ENCODE measurements around the gene TRPM4. TPM values are rescaled to one million over a fixed set of nuclear protein-coding genes. Genes with fewer than 3 reads are reported as not detected.

The TRPM4 gene
- total and polyA plus RNA-seq, 2 experiments from 2014 or later, result 7.0 to 20.5 TPM

- Histone ChIP-seq H3K4me1 (ENCODE audit: insufficient read depth) (peaks cover 15% of the 10 kb centered on the region), H3K36me3 (replicated peaks; ENCODE audit: insufficient read depth, low read depth) (no peaks in the 10 kb centered on the region), H4K20me1 (ENCODE audit: insufficient read depth, poor library complexity, severe bottlenecking) (no peaks in the 10 kb centered on the region), H3K4me3 (peak overlapping the region; percentile 94), H3K9me3 (ENCODE audit: low read depth) (no peaks in the 10 kb centered on the region), H2AFZ (peak overlapping the region; percentile 84), H3K27me3 (no peaks in the 10 kb centered on the region), H3K79me2 (no peaks in the 10 kb centered on the region), H3K27ac (peak overlapping the region; percentile 94), H3K9me2 (replicated peaks; ENCODE audit: insufficient read depth) (no peaks in the 10 kb centered on the region), H3K4me2 (peak overlapping the region; percentile 99)
- no peak for TF ChIP-seq CTCF (IDR thresholded peaks at IDR 0.05; ENCODE audit: poor library complexity)
- TF ChIP-seq EZH2phosphoT487 (IDR thresholded peaks at IDR 0.05; ENCODE audit: low read depth, severe bottlenecking, unreplicated experiment), result no peak
- TF ChIP-seq EZH2 (IDR thresholded peaks at IDR 0.05; ENCODE audit: borderline replicate concordance), result no peak
- 6% methylated on average over 52 of the region's 68 CpGs for WGBS (ENCODE audit: low lambda C conversion rate, missing lambda C conversion rate)
- peak; percentile 81 for DNase-seq (ENCODE audit: low spot score)
These were observed 42.8 kb upstream of the TRPM4 start for GRCh38 chr19:49114630-49115363.

GRCh38 chr19:49116544-49116943 lies 41.0 kb upstream of the TRPM4 start:
- Histone ChIP-seq H3K36me3 (replicated peaks; ENCODE audit: insufficient read depth, low read depth) (no peaks in the 10 kb centered on the region), H3K9me2 (replicated peaks; ENCODE audit: insufficient read depth) (no peaks in the 10 kb centered on the region), H4K20me1 (ENCODE audit: insufficient read depth, poor library complexity, severe bottlenecking) (no peaks in the 10 kb centered on the region), H3K4me1 (ENCODE audit: insufficient read depth) (peaks cover 16% of the 10 kb centered on the region), H3K9me3 (ENCODE audit: low read depth) (no peaks in the 10 kb centered on the region), H2AFZ (no peak overlapping the region), H3K27me3 (peaks cover 7% of the 10 kb centered on the region), H3K27ac (no peak overlapping the region), H3K4me3 (no peak overlapping the region), H3K79me2 (no peaks in the 10 kb centered on the region), H3K4me2 (no peak overlapping the region)
- WGBS (ENCODE audit: low lambda C conversion rate, missing lambda C conversion rate), result 64% methylated on average over 1 of the region's 1 CpG
- DNase-seq (ENCODE audit: low spot score), result no peak
- TF ChIP-seq EZH2 (IDR thresholded peaks at IDR 0.05; ENCODE audit: borderline replicate concordance) (no peak), EZH2phosphoT487 (IDR thresholded peaks at IDR 0.05; ENCODE audit: low read depth, severe bottlenecking, unreplicated experiment) (no peak), CTCF (IDR thresholded peaks at IDR 0.05; ENCODE audit: poor library complexity) (no peak)

GRCh38 chr19:49117677-49118564 lies 39.7 kb upstream of the TRPM4 start:
- Histone ChIP-seq H3K9me2 (replicated peaks; ENCODE audit: insufficient read depth) (no peaks in the 10 kb centered on the region), H3K27me3 (peaks cover 7% of the 10 kb centered on the region), H3K4me3 (peak overlapping the region; percentile 18), H3K4me2 (peak overlapping the region; percentile 89), H3K27ac (peak overlapping the region; percentile 94), H3K9me3 (ENCODE audit: low read depth) (no peaks in the 10 kb centered on the region), H3K4me1 (ENCODE audit: insufficient read depth) (peaks cover 16% of the 10 kb centered on the region), H3K36me3 (replicated peaks; ENCODE audit: insufficient read depth, low read depth) (no peaks in the 10 kb centered on the region), H3K79me2 (no peaks in the 10 kb centered on the region), H4K20me1 (ENCODE audit: insufficient read depth, poor library complexity, severe bottlenecking) (no peaks in the 10 kb centered on the region), H2AFZ (peak overlapping the region; percentile 56)
- TF ChIP-seq CTCF (IDR thresholded peaks at IDR 0.05; ENCODE audit: poor library complexity) (no peak), EZH2 (IDR thresholded peaks at IDR 0.05; ENCODE audit: borderline replicate concordance) (no peak), EZH2phosphoT487 (IDR thresholded peaks at IDR 0.05; ENCODE audit: low read depth, severe bottlenecking, unreplicated experiment) (no peak)
- no peak for DNase-seq (ENCODE audit: low spot score)
- WGBS (ENCODE audit: low lambda C conversion rate, missing lambda C conversion rate), result 79% methylated on average over 25 of the region's 26 CpGs

All from hepatocyte (in vitro differentiated cells).